GM12878 (cell line): Measurements from ENCODE around the gene CNOT8.

Experiments
- EP300 ChIP-seq, 2 experiments: fragments of 150-350 bp in 1 of 2; IDR thresholded peaks; 2 replicates each; pipeline ENCODE4 v1.6.1; 2011 to 2012; ENCODE audit warnings: low read depth in 2 of 2, low read length in 2 of 2, borderline replicate concordance in 1 of 2, improper control_type of control experiment in 1 of 2, inconsistent platforms in 1 of 2; ENCODE audit not compliant: control insufficient read depth in 1 of 2
- ETV6 ChIP-seq, 2 experiments: fragments of 450-650 bp in 1 of 2; IDR thresholded peaks in 1 of 2; conservative IDR thresholded peaks in 1 of 2; 2 replicates each; pipeline ENCODE4 v1.6.1; 2014; ENCODE audit warnings: antibody characterized with exemption in 1 of 2, borderline replicate concordance in 1 of 2, low read depth in 1 of 2, mild to moderate bottlenecking in 1 of 2, moderate library complexity in 1 of 2
- EZH2 ChIP-seq: IDR thresholded peaks from 2 replicates; pipeline ENCODE4 v1.6.1; 2012; ENCODE audit warnings: low read depth, mild to moderate bottlenecking, control low read depth, inconsistent platforms, low read length, borderline replicate concordance; ENCODE audit not compliant: control insufficient read depth
- JUND ChIP-seq: IDR thresholded peaks from 2 replicates; pipeline ENCODE4 v1.6.1; 2012; ENCODE audit warnings: low read depth, mild to moderate bottlenecking, low read length, improper control_type of control experiment, moderate library complexity
- MEF2A ChIP-seq: IDR thresholded peaks from 2 replicates; pipeline ENCODE4 v1.6.1; 2011; ENCODE audit warnings: low read depth, mild to moderate bottlenecking, low read length, moderate library complexity; ENCODE audit not compliant: insufficient read depth
- POLR2AphosphoS2 ChIP-seq: IDR thresholded peaks from 2 replicates; pipeline ENCODE4 v1.6.1; 2011; ENCODE audit warnings: low read depth, mild to moderate bottlenecking, low read length, improper control_type of control experiment, moderate library complexity
- RAD21 ChIP-seq: IDR thresholded peaks from 2 replicates; pipeline ENCODE4 v1.6.1; 2011; ENCODE audit warnings: mild to moderate bottlenecking, low read depth, low read length, moderate library complexity; ENCODE audit not compliant: insufficient read depth
- SIN3A ChIP-seq: IDR thresholded peaks from 2 replicates; pipeline ENCODE4 v1.6.1; 2012; ENCODE audit warnings: low read depth, low read length, improper control_type of control experiment
- SMAD1 ChIP-seq: fragments of 450-650 bp; IDR thresholded peaks from 2 replicates; pipeline ENCODE4 v1.6.1; 2018; ENCODE audit warnings: mild to moderate bottlenecking, low read depth; ENCODE audit not compliant: partially characterized antibody
- TAF1 ChIP-seq: IDR thresholded peaks from 2 replicates; pipeline ENCODE4 v1.6.1; 2011; ENCODE audit warnings: mild to moderate bottlenecking, low read depth, low read length, borderline replicate concordance
- ZNF274 ChIP-seq: IDR thresholded peaks from one replicate; pipeline ENCODE4 v1.8.0; 2011; ENCODE audit not compliant: insufficient read length, insufficient read depth
- TF ChIP-seq, protein P1 (sequence below), 3 experiments: IDR thresholded peaks in 2 of 3; conservative IDR thresholded peaks in 1 of 3; 2 replicates each; pipeline ENCODE4 v1.5.1; 2011; ENCODE audit warnings: low read depth in 3 of 3, low read length in 3 of 3, mild to moderate bottlenecking in 3 of 3, control low read depth in 2 of 3, moderate library complexity in 2 of 3, inconsistent platforms in 1 of 3, mixed read lengths in 1 of 3; ENCODE audit not compliant: control insufficient read depth in 2 of 3, insufficient read depth in 1 of 3; ENCODE audit errors: extremely low read depth in 1 of 3
- TF ChIP-seq, protein P2 (sequence below): IDR thresholded peaks from 2 replicates; pipeline ENCODE4 v1.6.1; 2012; ENCODE audit warnings: low read length, inconsistent platforms
- TF ChIP-seq, protein P3 (sequence below): fragments of 450-650 bp; IDR thresholded peaks from 2 replicates; pipeline ENCODE4 v1.6.1; 2018; ENCODE audit warnings: borderline replicate concordance, mild to moderate bottlenecking; ENCODE audit not compliant: partially characterized antibody

DNA sequence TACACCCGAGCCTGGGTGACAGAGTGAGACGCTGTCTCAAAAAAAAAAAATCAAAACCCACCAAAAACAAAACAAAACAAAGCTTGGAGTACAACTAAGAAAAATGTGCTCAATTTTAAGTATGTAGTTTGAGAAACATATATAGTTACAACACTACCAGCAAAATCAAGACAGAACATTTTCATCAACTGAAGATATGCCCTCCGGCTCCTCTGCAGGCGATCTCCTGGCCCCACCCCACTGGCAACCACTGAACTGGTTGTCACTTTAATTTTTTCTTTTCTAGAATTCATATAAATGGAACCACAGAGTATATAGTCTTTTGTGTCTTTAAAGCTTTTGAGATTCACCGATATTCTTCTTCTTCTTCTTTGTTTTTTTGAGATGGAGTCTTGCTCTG, 35.0 kb downstream of the CNOT8 start:
- no peak for TF ChIP-seq TAF1
- TF ChIP-seq POLR2AphosphoS2, result no peak
- no peak for TF ChIP-seq SMAD1
- TF ChIP-seq, protein P1, sequence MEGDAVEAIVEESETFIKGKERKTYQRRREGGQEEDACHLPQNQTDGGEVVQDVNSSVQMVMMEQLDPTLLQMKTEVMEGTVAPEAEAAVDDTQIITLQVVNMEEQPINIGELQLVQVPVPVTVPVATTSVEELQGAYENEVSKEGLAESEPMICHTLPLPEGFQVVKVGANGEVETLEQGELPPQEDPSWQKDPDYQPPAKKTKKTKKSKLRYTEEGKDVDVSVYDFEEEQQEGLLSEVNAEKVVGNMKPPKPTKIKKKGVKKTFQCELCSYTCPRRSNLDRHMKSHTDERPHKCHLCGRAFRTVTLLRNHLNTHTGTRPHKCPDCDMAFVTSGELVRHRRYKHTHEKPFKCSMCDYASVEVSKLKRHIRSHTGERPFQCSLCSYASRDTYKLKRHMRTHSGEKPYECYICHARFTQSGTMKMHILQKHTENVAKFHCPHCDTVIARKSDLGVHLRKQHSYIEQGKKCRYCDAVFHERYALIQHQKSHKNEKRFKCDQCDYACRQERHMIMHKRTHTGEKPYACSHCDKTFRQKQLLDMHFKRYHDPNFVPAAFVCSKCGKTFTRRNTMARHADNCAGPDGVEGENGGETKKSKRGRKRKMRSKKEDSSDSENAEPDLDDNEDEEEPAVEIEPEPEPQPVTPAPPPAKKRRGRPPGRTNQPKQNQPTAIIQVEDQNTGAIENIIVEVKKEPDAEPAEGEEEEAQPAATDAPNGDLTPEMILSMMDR (IDR thresholded peaks at IDR 0.05 in 2 of 3, conservative IDR thresholded peaks at IDR 0.05 in 1 of 3; ENCODE audit: control insufficient read depth in 2 of 3, extremely low read depth in 1 of 3, insufficient read depth in 1 of 3, low read depth in 3 of 3, low read length in 3 of 3), result no peak
- no peak for TF ChIP-seq MEF2A
- no peak for TF ChIP-seq ETV6 (conservative IDR thresholded peaks at IDR 0.05 in 1 of 2, IDR thresholded peaks at IDR 0.05 in 1 of 2; ENCODE audit: borderline replicate concordance in 1 of 2, low read depth in 1 of 2)
- TF ChIP-seq RAD21, result no peak
- TF ChIP-seq ZNF274, result no peak
- no peak for TF ChIP-seq JUND
- no peak for TF ChIP-seq SIN3A
- TF ChIP-seq EP300 (IDR thresholded peaks at IDR 0.05; ENCODE audit: borderline replicate concordance in 1 of 2, control insufficient read depth in 1 of 2, low read depth in 2 of 2, low read length in 2 of 2), result no peak
- TF ChIP-seq EZH2, result no peak
- TF ChIP-seq, protein P2, sequence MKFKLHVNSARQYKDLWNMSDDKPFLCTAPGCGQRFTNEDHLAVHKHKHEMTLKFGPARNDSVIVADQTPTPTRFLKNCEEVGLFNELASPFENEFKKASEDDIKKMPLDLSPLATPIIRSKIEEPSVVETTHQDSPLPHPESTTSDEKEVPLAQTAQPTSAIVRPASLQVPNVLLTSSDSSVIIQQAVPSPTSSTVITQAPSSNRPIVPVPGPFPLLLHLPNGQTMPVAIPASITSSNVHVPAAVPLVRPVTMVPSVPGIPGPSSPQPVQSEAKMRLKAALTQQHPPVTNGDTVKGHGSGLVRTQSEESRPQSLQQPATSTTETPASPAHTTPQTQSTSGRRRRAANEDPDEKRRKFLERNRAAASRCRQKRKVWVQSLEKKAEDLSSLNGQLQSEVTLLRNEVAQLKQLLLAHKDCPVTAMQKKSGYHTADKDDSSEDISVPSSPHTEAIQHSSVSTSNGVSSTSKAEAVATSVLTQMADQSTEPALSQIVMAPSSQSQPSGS, result no peak
- TF ChIP-seq, protein P3, sequence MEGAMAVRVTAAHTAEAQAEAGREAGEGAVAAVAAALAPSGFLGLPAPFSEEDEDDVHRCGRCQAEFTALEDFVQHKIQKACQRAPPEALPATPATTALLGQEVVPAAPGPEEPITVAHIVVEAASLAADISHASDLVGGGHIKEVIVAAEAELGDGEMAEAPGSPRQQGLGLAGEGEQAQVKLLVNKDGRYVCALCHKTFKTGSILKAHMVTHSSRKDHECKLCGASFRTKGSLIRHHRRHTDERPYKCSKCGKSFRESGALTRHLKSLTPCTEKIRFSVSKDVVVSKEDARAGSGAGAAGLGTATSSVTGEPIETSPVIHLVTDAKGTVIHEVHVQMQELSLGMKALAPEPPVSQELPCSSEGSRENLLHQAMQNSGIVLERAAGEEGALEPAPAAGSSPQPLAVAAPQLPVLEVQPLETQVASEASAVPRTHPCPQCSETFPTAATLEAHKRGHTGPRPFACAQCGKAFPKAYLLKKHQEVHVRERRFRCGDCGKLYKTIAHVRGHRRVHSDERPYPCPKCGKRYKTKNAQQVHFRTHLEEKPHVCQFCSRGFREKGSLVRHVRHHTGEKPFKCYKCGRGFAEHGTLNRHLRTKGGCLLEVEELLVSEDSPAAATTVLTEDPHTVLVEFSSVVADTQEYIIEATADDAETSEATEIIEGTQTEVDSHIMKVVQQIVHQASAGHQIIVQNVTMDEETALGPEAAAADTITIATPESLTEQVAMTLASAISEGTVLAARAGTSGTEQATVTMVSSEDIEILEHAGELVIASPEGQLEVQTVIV, result no peak
